OCI-M2 (cell line): ENCODE measurements around the gene PCDHA12.
"Not testable (repeated sequence)": the region's sequence is repeated elsewhere in the genome, so short reads cannot be mapped to it uniquely, and the experiment has no call there.

Experiments
- DNase-seq: peaks from one replicate; lab custom pipeline; 2025; ENCODE audit not compliant: unreplicated experiment; lab: John Stamatoyannopoulos, UW

Gene PCDHA12

DNA sequence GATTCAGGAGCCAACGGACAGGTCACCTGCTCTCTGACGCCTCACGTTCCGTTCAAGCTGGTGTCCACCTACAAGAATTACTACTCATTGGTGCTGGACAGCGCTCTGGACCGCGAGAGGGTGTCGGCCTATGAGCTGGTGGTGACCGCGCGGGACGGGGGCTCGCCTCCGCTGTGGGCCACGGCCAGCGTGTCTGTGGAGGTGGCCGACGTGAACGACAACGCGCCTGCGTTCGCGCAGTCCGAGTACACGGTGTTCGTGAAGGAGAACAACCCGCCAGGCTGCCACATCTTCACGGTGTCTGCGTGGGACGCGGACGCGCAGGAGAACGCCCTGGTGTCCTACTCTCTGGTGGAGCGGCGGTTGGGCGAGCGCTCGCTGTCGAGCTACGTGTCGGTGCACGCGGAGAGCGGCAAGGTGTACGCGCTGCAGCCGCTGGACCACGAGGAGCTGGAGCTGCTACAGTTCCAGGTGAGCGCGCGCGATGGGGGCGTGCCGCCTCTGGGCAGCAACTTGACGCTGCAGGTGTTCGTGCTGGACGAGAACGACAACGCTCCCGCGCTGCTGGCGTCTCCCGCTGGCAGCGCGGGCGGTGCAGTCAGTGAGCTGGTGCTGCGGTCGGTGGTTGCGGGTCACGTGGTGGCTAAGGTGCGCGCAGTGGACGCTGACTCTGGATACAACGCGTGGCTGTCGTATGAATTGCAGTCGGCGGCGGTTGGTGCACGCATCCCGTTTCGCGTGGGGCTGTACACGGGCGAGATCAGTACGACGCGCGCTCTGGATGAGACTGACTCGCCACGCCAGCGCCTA, 17.7 kb upstream of the PCDHA12 start:
- no peak for DNase-seq

DNA sequence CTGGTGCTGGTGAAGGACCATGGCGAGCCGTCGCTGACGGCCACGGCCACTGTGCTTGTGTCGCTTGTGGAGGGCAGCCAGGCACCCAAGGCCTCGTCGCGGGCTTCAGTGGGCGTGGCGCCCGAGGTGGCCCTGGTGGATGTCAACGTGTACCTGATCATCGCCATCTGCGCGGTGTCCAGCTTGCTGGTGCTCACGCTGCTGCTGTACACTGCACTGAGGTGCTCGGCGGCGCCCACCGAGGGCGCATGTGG, 17.2 kb upstream of the PCDHA12 start:
- no peak for DNase-seq

DNA sequence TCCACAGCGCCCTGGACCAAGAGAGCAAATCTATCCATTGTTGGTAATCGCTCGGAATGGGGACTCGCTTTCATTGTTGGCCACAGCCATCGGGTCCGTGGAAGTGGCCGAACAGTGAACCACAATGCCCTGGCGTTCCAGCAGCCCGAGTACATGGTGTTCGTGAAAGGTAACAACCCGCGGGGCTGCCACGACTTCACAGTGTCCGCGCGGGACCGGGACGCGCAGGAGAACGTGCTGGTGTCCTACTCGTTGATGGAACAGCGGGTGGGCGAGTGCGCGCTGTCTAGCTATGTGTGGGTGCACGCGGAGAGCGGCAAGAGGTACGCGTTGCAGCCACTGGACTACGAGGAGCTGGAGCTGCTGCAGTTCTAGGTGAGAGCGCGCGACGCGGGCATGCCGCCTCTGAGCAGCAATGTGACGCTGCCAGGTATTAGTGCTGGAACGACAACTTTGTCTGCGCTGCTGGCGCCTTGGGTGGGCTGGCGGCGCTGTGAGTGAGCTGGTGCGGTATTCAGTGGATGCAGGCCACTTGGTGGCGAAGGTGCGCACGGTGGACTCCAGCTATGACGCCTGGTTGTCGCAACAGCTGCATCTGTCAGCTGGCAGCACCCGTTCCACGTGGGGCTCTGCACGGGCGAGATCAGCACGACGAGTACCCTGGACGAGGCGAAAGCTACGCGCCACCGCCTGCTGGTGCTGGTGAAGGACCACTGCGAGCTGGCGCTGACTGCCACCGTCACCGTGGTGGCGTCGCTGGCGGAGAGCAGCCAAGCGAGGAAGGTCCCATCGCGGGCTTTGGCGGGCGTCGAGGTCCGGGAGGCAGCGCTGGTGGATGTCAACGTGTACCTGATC, 12.4 kb upstream of the PCDHA12 start:
- no peak for DNase-seq

DNA sequence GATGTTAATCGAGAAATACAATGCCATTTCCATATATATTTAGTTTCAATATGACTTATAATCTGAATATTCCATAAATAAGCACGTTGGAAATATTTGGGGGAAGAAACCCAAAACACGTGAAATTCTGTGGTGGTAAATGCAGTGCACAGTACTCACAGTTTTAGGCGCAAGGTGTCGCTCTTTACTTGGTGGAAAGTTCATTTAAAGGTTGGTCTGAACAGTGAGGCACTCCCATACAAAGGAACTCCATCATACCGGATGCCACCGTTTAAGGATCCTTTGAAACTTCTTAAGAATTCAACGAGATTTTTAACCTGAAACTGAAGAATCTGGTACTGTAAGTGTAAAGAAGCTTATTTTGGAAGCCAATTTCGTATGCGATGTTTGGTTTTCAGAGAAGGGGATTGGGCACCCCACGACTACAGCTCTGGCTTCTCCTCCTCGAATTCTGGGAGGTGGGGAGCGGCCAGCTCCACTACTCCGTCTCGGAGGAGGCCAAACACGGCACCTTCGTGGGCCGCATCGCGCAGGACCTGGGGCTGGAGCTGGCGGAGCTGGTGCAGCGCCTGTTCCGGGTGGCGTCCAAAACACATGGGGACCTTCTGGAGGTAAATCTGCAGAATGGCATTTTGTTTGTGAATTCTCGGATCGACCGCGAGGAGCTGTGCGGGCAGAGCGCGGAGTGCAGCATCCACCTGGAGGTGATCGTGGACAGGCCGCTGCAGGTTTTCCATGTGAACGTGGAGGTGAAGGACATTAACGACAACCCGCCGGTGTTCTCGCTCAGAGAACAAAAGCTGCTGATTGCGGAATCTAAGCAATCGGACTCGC, 6.2 kb upstream of the PCDHA12 start, which contains the start of gene PCDHA11:
PCDHA11 (plus strand) TSS at position 237 of the 834 bp plus-strand sequence; CDS start at position 384, 147 bp downstream.
- no peak for DNase-seq

DNA sequence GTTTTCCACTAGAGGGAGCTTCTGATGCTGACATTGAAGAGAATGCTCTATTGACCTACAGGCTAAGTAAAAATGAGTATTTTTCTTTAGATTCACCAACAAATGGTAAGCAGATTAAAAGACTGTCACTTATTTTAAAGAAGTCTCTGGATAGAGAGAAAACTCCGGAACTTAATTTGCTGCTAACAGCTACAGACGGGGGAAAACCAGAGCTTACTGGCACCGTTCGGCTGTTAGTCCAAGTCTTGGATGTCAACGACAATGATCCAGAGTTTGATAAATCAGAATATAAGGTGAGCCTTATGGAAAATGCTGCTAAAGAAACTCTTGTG, 5.6 kb upstream of the PCDHA12 start:
- DNase-seq, result no peak

DNA sequence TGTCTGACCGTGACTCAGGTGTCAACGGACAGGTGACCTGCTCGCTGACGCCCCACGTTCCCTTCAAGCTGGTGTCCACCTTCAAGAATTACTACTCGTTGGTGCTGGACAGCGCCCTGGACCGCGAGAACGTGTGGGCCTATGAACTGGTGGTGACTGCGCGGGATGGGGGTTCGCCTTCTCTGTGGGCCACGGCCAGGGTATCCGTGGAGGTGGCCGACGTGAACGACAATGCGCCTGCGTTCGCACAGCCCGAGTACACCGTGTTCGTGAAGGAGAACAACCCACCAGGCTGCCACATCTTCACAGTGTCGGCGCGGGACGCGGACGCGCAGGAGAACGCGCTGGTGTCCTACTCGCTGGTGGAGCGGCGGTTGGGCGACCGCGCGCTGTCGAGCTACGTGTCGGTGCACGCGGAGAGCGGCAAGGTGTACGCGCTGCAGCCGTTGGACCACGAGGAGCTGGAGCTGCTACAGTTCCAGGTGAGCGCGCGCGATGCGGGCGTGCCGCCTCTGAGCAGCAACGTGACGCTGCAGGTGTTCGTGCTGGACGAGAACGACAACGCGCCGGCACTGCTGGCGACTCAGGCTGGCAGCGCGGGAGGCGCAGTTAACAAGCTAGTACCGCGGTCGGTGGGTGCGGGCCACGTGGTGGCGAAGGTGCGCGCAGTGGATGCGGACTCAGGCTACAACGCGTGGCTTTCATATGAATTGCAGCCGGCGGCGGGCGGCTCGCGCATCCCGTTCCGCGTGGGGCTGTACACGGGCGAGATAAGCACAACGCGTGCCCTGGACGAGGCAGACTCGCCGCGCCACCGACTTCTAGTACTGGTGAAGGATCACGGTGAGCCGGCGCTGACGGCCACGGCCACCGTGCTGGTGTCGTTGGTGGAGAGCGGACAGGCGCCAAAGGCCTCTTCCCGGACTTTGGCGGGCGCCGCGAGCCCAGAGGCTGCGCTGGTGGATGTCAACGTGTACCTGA, 4.6 kb upstream of the PCDHA12 start:
- no peak for DNase-seq

DNA sequence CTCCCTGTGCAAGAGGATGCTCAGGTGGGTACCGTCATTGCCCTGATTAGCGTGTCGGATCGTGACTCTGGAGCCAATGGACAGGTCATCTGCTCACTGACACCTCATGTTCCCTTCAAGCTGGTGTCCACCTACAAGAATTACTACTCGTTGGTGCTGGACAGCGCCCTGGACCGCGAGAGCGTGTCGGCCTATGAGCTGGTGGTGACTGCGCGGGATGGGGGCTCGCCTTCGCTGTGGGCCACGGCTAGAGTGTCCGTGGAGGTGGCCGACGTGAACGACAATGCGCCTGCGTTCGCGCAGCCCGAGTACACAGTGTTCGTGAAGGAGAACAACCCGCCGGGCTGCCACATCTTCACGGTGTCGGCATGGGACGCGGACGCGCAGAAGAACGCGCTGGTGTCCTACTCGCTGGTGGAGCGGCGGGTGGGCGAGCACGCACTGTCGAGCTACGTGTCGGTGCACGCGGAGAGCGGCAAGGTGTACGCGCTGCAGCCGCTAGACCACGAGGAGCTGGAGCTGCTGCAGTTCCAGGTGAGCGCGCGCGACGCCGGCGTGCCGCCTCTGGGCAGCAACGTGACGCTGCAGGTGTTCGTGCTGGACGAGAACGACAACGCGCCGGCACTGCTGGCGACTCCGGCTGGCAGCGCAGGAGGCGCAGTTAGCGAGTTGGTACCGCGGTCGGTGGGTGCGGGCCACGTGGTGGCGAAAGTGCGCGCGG, 1.6 kb downstream of the PCDHA12 start:
- DNase-seq, result not testable (repeated sequence)

DNA sequence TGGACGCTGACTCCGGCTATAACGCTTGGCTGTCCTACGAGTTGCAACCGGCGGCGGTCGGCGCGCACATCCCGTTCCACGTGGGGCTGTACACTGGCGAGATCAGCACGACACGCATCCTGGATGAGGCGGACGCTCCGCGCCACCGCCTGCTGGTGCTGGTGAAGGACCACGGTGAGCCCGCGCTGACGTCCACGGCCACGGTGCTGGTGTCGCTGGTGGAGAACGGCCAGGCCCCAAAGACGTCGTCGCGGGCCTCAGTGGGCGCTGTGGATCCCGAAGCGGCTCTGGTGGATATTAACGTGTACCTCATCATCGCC, 2.1 kb downstream of the PCDHA12 start:
- DNase-seq, result no peak

DNA sequence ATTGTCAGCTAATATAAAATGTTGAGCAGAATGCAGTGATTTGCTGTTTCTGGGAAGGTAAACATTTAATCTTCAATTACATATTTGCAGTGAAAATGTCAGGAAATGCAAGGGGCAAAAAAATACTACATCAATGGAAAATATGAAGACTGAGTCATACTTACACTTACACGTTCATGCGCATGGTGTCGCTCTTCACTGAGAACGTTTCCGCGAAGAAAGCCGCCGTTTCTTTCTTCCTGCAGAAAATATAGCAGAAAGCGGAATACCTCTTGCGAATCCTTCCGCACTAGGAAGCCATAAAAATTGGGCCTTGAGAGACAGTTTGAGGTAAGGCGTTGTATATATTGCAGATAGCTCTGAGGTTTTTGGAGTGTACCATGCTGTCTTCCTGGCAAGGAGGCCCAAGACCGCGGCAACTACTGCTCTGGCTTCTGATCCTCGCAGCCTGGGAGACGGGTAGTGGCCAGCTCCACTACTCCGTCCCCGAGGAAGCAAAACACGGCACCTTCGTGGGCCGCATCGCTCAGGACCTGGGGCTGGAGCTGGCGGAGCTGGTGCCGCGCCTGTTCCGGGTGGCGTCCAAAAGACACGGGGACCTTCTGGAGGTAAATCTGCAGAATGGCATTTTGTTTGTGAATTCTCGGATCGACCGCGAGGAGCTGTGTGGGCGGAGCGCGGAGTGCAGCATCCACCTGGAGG, 6.9 kb downstream of the PCDHA12 start, which contains the start of gene PCDHA13:
PCDHA13 (plus strand) TSS at position 236 of the 702 bp plus-strand sequence; CDS start at position 381, 145 bp downstream.
- DNase-seq, result no peak

DNA sequence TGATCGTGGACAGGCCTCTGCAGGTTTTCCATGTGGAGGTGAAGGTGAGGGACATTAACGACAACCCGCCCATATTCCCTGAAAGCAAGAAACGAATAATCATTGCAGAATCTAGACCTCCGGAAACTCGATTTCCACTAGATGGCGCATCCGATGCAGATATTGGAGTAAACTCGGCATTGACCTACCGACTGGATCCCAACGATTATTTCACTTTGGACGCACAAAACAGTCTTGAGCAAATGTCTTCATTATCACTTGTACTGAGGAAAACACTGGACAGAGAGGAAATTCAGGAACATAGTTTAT, 7.4 kb downstream of the PCDHA12 start:
- DNase-seq, result no peak

DNA sequence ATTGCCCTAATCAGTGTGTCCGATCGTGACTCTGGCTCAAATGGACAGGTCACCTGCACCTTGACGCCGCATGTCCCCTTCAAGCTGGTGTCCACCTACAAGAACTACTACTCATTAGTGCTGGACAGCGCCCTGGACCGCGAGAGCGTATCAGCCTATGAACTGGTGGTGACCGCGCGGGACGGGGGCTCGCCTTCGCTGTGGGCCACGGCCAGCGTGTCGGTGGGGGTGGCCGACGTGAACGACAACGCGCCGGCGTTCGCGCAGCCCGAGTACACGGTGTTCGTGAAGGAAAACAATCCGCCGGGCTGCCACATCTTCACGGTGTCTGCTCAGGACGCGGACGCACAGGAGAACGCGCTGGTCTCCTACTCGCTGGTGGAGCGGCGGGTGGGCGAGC, 8.3 kb downstream of the PCDHA12 start:
- no peak for DNase-seq

DNA sequence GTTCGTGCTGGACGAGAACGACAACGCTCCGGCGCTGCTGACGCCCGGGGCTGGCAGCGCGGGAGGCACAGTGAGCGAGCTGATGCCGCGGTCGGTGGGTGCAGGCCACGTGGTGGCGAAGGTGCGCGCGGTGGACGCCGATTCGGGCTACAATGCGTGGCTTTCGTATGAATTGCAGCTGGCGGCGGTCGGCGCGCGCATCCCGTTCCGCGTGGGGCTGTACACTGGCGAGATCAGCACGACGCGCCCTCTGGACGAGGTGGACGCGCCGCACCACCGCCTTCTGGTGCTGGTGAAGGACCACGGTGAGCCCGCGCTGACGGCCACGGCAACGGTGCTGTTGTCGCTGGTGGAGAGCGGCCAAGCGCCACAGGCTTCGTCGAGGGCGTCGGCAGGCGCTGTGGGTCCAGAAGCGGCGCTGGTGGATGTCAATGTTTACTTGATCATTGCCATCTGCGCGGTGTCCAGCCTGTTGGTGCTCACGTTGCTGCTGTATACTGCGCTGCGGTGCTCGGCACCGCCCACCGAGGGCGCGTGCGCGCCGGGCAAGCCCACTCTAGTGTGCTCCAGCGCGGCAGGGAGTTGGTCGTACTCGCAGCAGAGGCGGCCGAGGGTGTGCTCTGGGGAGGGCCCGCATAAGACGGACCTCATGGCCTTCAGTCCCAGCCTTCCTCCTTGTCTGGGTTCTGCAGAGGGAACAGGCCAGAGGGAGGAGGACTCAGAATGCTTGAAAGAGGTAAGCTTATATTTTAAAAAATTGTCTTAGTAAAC, 9.0 kb downstream of the PCDHA12 start:
- DNase-seq, result no peak

DNA sequence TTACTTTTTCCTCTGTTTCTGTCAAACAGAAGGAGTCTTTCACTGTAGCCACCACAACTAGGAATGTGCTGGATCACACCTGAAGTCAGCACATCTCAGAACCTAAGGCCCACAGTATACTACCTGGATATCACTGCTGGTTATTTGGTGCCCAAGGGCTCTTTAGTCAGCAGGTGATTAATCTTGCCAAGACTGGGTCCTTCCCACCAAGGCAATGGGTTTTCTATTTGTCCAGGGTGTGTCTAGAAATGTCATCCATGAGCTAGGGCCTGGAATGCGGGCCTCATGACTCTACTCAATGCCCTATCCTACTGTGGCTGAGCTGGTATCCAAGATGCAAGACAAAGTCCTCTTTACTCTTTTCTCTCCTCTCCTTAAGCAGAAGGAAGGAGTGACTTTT, 41.2 kb downstream of the PCDHA12 start:
- no peak for DNase-seq

DNA sequence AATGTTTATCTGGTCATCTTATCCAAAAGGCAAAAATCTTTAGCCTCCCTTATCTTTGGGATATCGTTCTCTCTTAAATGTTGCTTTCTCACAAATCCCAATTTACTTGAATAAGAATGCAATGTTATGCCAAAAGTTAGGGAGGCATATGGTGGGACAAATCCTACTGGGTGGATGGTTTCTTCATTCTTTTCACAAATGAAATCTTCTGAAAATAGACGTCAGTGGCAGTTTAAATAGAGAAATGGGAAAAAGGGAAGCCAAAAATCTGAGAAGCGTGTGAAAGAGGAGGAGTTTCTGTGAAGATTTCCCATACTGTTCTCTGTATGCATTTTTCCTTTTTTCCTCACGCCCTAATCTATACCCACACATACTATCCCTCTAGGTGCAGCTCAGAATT, 48.5 kb downstream of the PCDHA12 start:
- DNase-seq, result no peak

DNA sequence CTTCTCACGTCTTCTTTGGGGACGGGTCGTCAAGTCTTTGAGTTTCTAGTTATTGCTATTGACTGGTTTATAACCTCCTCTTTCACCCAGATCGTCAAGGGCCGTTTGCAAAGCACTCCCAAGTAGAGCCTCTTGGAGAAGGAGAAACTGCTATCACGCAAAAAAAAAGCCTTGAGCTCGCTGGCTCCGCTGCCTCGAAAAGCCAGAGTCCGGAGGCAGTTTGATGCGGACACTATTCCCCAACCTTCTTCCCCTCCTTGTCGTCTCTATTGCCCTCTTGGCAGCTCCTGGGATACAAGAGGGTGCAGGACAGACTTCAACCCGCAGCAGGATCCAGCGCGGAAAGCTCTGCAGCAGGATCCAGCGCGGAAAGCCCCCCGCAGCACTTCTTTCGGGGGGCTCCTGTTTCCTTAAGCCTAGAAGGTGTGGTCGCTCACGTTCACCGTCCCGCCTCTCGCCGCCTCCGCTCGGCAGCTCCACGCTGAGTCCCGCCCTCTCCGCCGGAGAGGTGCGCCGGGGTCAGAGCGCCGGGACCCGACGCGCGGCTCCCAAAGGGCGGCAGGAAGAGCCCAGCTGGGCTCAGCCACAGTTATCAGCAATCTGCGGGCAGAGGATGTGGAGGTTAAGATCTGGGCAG, 50.8 kb downstream of the PCDHA12 start, which contains the start of gene PCDHAC1:
PCDHAC1 (plus strand) TSS at position 494 of the 637 bp plus-strand sequence. CDS start 594 bp downstream, outside the sequence.
- no peak for DNase-seq

DNA sequence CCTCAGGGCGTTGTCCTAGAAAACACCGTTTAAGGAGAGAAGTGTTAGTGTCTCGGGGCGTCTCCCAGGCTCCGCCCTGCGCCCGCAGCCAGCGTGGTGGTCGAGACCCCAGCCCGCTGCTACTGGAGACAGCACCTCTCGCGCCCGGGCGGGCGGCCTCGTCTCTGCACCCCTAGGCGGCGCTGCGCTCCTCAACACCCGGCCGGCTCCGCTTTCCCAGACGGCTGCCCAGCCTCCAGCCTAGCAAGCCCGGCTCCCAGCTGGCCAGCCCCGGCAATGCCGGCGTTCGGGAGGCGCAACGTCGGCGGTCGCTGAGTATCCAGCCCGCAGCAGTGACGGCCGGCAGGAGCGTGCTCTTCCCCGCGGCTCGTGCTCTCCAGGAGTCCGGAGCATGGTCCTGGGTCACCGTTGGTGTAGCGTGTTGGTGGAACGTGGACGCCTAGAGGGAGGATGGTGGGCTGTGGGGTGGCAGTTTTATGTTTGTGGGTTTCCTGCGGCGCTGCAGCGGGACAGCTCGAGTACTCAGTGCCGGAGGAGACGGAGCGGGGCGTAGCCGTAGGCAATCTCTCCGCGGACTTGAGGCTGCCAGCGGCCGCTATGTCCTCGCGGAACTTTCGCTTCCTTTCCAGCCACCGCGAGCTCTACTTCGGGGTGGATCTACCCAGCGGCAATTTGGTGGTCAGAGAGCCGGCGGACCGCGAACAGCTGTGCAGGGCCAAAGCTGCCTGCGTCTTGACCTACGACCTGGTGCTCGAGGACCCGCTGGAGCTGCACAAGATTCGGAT, 51.5 kb downstream of the PCDHA12 start:
- DNase-seq, result no peak

DNA sequence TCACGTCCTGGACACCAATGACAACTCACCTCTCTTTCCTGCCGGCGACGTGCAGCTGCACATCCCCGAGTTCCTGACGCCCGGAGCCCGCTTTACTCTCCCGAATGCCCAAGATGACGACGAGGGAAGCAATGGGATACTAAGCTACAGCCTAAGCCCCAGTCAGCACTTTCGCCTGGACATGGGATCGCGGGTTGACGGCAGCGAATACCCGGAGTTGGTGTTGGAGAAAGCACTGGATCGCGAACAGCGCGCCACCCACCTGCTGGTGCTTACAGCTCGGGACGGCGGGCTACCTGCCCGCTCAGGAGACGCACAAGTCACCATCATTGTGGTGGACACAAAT, 52.1 kb downstream of the PCDHA12 start:
- DNase-seq, result no peak
